H1 (cell line): Measurements from ENCODE around the gene TRIOBP. TPM values are rescaled to one million over a fixed set of nuclear protein-coding genes. Genes with fewer than 3 reads are reported as not detected.

Experiments used
- CTCF ChIA-PET: fragments of 300-600 bp; sonication (Branson Sonifier 250); formaldehyde crosslinking; loops from one replicate; lab custom pipeline; 2021; ENCODE audit not compliant: partially characterized antibody; lab: Charles Lee
- POLR2A ChIA-PET: fragments of 300-600 bp; sonication (Branson Sonifier 250); formaldehyde crosslinking; loops from one replicate; lab custom pipeline; 2021; ENCODE audit warnings: inconsistent platforms; ENCODE audit not compliant: partially characterized antibody; lab: Charles Lee
- DNase-seq, 2 experiments: peaks; one replicate each; pipeline versions ENCODE4 v3.0.0 to v3.0.0-alpha.2; 2010 to 2022; ENCODE audit warnings: low spot score in 2 of 2, low read depth in 1 of 2, mixed read lengths in 1 of 2
- FAIRE-seq: peaks from 2 replicates; lab custom pipeline; 2011; peaks lifted over from hg19 to GRCh38; lab: Jason Lieb, UNC
- H2AFZ ChIP-seq: 2 replicates; pipeline ENCODE4 v1.8.1; 2012; ENCODE audit warnings: low read length, inconsistent platforms
- H2AK5ac ChIP-seq: 2 replicates; pipeline ENCODE4 v1.6.1; 2013; ENCODE audit warnings: low read depth, low read length
- H2BK120ac ChIP-seq: replicated peaks from 2 replicates; pipeline ENCODE3; 2013; ENCODE audit warnings: low read depth, low read length, inconsistent platforms
- H2BK12ac ChIP-seq: 2 replicates; pipeline ENCODE4 v1.6.1; 2013; ENCODE audit warnings: low read depth, low read length
- H2BK15ac ChIP-seq: 2 replicates; pipeline ENCODE4 v1.6.1; 2013; ENCODE audit warnings: low read length
- H2BK20ac ChIP-seq: 2 replicates; pipeline ENCODE4 v1.6.1; 2013; ENCODE audit warnings: low read length
- H2BK5ac ChIP-seq: 2 replicates; pipeline ENCODE4 v1.6.1; 2013; ENCODE audit warnings: low read depth, low read length
- H3K14ac ChIP-seq: 2 replicates; pipeline ENCODE4 v1.6.1; 2013; ENCODE audit warnings: inconsistent platforms; ENCODE audit not compliant: insufficient read length
- H3K18ac ChIP-seq: 2 replicates; pipeline ENCODE4 v1.6.1; 2013; ENCODE audit warnings: low read length; ENCODE audit errors: extremely low read depth
- H3K23ac ChIP-seq: 2 replicates; pipeline ENCODE4 v1.6.1; 2013; ENCODE audit warnings: inconsistent platforms; ENCODE audit not compliant: insufficient read length
- H3K23me2 ChIP-seq: 2 replicates; pipeline ENCODE4 v1.6.1; 2013; ENCODE audit warnings: low read depth, low read length
- H3K27ac ChIP-seq: 2 replicates; pipeline ENCODE4 v1.6.1; 2011; ENCODE audit warnings: low read depth, low read length, inconsistent platforms
- H3K27me3 ChIP-seq, 4 experiments: replicated peaks in 1 of 4; 1 replicate in 1 of 4; 2 replicates in 3 of 4; pipeline versions ENCODE4 v1.6.1 to v1.8.1; 2011 to 2013; ENCODE audit warnings: low read length in 3 of 4, mild to moderate bottlenecking in 3 of 4, inconsistent platforms in 2 of 4, mixed read lengths in 2 of 4, moderate library complexity in 1 of 4; ENCODE audit not compliant: control insufficient read depth in 3 of 4, insufficient read depth in 3 of 4; ENCODE audit errors: extremely low read depth in 1 of 4
- H3K36me3 ChIP-seq, 4 experiments: 2 replicates each; pipeline versions ENCODE4 v1.6.1 to v1.8.1; 2011 to 2013; ENCODE audit warnings: mild to moderate bottlenecking in 4 of 4, low read length in 3 of 4, moderate library complexity in 2 of 4, control low read depth in 1 of 4, inconsistent platforms in 1 of 4; ENCODE audit not compliant: insufficient read depth in 4 of 4, control insufficient read depth in 2 of 4
- H3K4ac ChIP-seq: replicated peaks from 2 replicates; pipeline ENCODE3; 2013; ENCODE audit warnings: low read length, low read depth, mixed read lengths, inconsistent platforms; ENCODE audit not compliant: insufficient read length
- H3K4me1 ChIP-seq, 4 experiments: replicated peaks in 1 of 4; 1 replicate in 1 of 4; 2 replicates in 3 of 4; pipeline versions ENCODE4 v1.6.1 to v1.8.1; 2011 to 2013; ENCODE audit warnings: low read length in 3 of 4, inconsistent platforms in 2 of 4, mixed read lengths in 1 of 4; ENCODE audit not compliant: insufficient read depth in 4 of 4, control insufficient read depth in 3 of 4
- H3K4me2 ChIP-seq, 2 experiments: 2 replicates each; pipeline versions ENCODE4 v1.6.1 to v1.8.1; 2011 to 2013; ENCODE audit warnings: low read depth in 2 of 2, low read length in 2 of 2, control low read depth in 1 of 2, inconsistent platforms in 1 of 2, mild to moderate bottlenecking in 1 of 2; ENCODE audit not compliant: insufficient read depth in 1 of 2
- H3K4me3 ChIP-seq, 4 experiments: fragments of 200-600, 300-600 bp in 1 of 4; sonication (generic), shearing (Covaris generic), sonication (Bioruptor Twin) in 1 of 4; 2 replicates each; pipeline versions ENCODE4 v1.5.1 to v1.8.1; 2011 to 2016; ENCODE audit warnings: low read length in 4 of 4, low read depth in 3 of 4, control low read depth in 2 of 4, inconsistent platforms in 2 of 4, mild to moderate bottlenecking in 2 of 4, mixed read lengths in 1 of 4, moderate library complexity in 1 of 4; ENCODE audit not compliant: insufficient read depth in 2 of 4; ENCODE audit errors: extremely low read depth in 1 of 4
- H3K56ac ChIP-seq: replicated peaks from 2 replicates; pipeline ENCODE3; 2013; ENCODE audit warnings: low read depth, mild to moderate bottlenecking, mixed read lengths, low read length, inconsistent platforms; ENCODE audit not compliant: insufficient read length
- H3K79me1 ChIP-seq: 2 replicates; pipeline ENCODE4 v1.6.1; 2013; ENCODE audit warnings: low read depth, low read length, control low read depth
- H3K79me2 ChIP-seq, 2 experiments: 2 replicates each; pipeline versions ENCODE4 v1.6.1 to v1.8.1; 2012 to 2013; ENCODE audit warnings: low read length in 2 of 2, mild to moderate bottlenecking in 2 of 2, inconsistent platforms in 1 of 2; ENCODE audit not compliant: insufficient read depth in 2 of 2, control insufficient read depth in 1 of 2
- H3K9ac ChIP-seq, 4 experiments: replicated peaks in 1 of 4; 1 replicate in 1 of 4; 2 replicates in 3 of 4; pipeline versions ENCODE4 v1.6.1 to v1.8.1; 2011 to 2013; ENCODE audit warnings: low read depth in 3 of 4, low read length in 3 of 4, control low read depth in 2 of 4, mild to moderate bottlenecking in 2 of 4, moderate library complexity in 2 of 4, inconsistent platforms in 1 of 4; ENCODE audit errors: extremely low read depth in 1 of 4
- H3K9me3 ChIP-seq, 2 experiments: 2 replicates each; pipeline versions ENCODE4 v1.6.1 to v1.8.1; 2012 to 2013; ENCODE audit warnings: mild to moderate bottlenecking in 2 of 2, moderate library complexity in 2 of 2, control low read depth in 1 of 2, inconsistent platforms in 1 of 2, low read depth in 1 of 2, low read length in 1 of 2, mixed read lengths in 1 of 2; ENCODE audit not compliant: insufficient read depth in 2 of 2
- H4K20me1 ChIP-seq, 2 experiments: replicated peaks in 1 of 2; 2 replicates each; pipeline versions ENCODE3 to v1.8.1; 2011 to 2013; ENCODE audit warnings: inconsistent platforms in 2 of 2, low read length in 2 of 2, mild to moderate bottlenecking in 1 of 2; ENCODE audit not compliant: insufficient read depth in 2 of 2, control insufficient read depth in 1 of 2
- H4K5ac ChIP-seq: 2 replicates; pipeline ENCODE4 v1.6.1; 2013; ENCODE audit warnings: low read length, low read depth, mixed read lengths, inconsistent platforms; ENCODE audit not compliant: insufficient read length
- H4K8ac ChIP-seq: 2 replicates; pipeline ENCODE4 v1.8.0; 2013; ENCODE audit warnings: mild to moderate bottlenecking, moderate library complexity, low read length, inconsistent platforms; ENCODE audit not compliant: insufficient read depth; ENCODE audit errors: extremely low read depth
- H4K91ac ChIP-seq: replicated peaks from 2 replicates; pipeline ENCODE3; 2013; ENCODE audit warnings: low read length, mixed read lengths, inconsistent platforms; ENCODE audit not compliant: insufficient read length
- CBX5 ChIP-seq: fragments of 300-800, 300-1000 bp; sonication (generic); IDR thresholded peaks from 2 replicates; pipeline ENCODE4 v1.7.1; 2016; ENCODE audit warnings: antibody characterized with exemption, low read length, low read depth
- CEBPB ChIP-seq: IDR thresholded peaks from 2 replicates; pipeline ENCODE4 v1.6.1; 2012; ENCODE audit warnings: low read depth, low read length
- CHD2 ChIP-seq: IDR thresholded peaks from 2 replicates; pipeline ENCODE4 v1.6.1; 2012; ENCODE audit warnings: low read length, improper control_type of control experiment
- POLR2AphosphoS5 ChIP-seq: IDR thresholded peaks from 2 replicates; pipeline ENCODE4 v1.6.1; 2011; ENCODE audit warnings: low read depth, low read length
- SIRT6 ChIP-seq: IDR thresholded peaks from one replicate; pipeline ENCODE4 v1.7.1; 2012; ENCODE audit warnings: low read length, inconsistent platforms
- SRF ChIP-seq: IDR thresholded peaks from 2 replicates; pipeline ENCODE4 v1.6.1; 2011; ENCODE audit warnings: mild to moderate bottlenecking, low read depth, low read length, moderate library complexity
- TBP ChIP-seq: IDR thresholded peaks from 2 replicates; pipeline ENCODE4 v1.6.1; 2011; ENCODE audit warnings: low read depth, low read length, improper control_type of control experiment
- YY1 ChIP-seq: IDR thresholded peaks from 2 replicates; pipeline ENCODE4 v1.6.1; 2011; ENCODE audit warnings: low read depth, mild to moderate bottlenecking, low read length
- WGBS, 2 experiments: shearing (Covaris generic) in 1 of 2; methylation state at CpG; one replicate each; pipeline versions ENCODE4 v1.1.6 to v1.1.7; 2013 to 2015; ENCODE audit warnings: low lambda C conversion rate in 2 of 2, mixed read lengths in 2 of 2, inconsistent platforms in 1 of 2, low coverage in 1 of 2, missing lambda C conversion rate in 1 of 2; ENCODE audit not compliant: insufficient replicate concordance in 2 of 2, insufficient coverage in 1 of 2, insufficient read length in 1 of 2; ENCODE audit errors: extremely low coverage in 1 of 2, missing lambda C conversion rate in 1 of 2; 5-methylcytosine and 5-hydroxymethylcytosine counted together
- polyA plus RNA-seq, 7 experiments: library from polyadenylated mRNA; depleted of rRNA in 3 of 7; stranded (reverse) in 5 of 7; unstranded in 2 of 7; fragments of >200 nt in 5 of 7; fragments of 200-250 nt in 2 of 7; gene quantifications; 1 replicate in 5 of 7; 2 replicates in 1 of 7; 4 replicates in 1 of 7; pipeline versions ENCODE4 v1.2.1 to v1.2.3, GENCODE V29; 2011 to 2013; ENCODE audit warnings: missing spikeins in 2 of 7, mixed read lengths in 2 of 7
- total RNA-seq: library from RNA; stranded (reverse); fragmentation: NEBNext Ultra II Directional; extraction: Animal tissue kit (Norgen Biotek cat#: 25700); gene quantifications from 2 replicates; pipeline ENCODE4 v1.2.1, GENCODE V29; 2021
- TF ChIP-seq, protein P1 (sequence below): IDR thresholded peaks from 2 replicates; pipeline ENCODE4 v1.6.1; 2011; ENCODE audit warnings: low read depth, mild to moderate bottlenecking, low read length; ENCODE audit not compliant: insufficient read depth

Gene TRIOBP
- total and polyA plus RNA-seq, 2 of the 8 experiments (the other 6 are each of a cell fraction or from before 2014, with no cell fraction given): 18.2 to 27.3 TPM

GRCh38 chr22:37747715-37748100 is 50.9 kb downstream of the TRIOBP start:
- Histone ChIP-seq H2BK120ac (no peak overlapping the region), H3K27ac (no peak overlapping the region), H3K23me2 (peaks cover 15% of the 10 kb centered on the region), H4K20me1 (peaks cover 7 to 24% of the 10 kb centered on the region in 2 experiments), H3K27me3 (peaks cover 0 to 19% (median 8%) of the 10 kb centered on the region in 4 experiments; a peak in 4 of 7 replicates), H2BK12ac (peak overlapping the region; percentile 18; the same call in 1 of the 2 replicates), H3K14ac (no peak overlapping the region), H3K18ac (no peak overlapping the region), H4K5ac (no peak overlapping the region), H3K4ac (no peak overlapping the region), H3K4me3 (peak overlapping the region in 1 of 4 experiments; percentile 93; a peak in 3 of 8 replicates), H2BK5ac (no peak overlapping the region; the same call in 1 of the 2 replicates), H4K8ac (no peak overlapping the region), H4K91ac (no peak overlapping the region), H2AK5ac (no peak overlapping the region; the same call in 1 of the 2 replicates), H3K79me1 (peaks cover 3% of the 10 kb centered on the region; the same call in 1 of the 2 replicates), H2AFZ (no peak overlapping the region), H3K9ac (no peak overlapping the region), H2BK20ac (no peak overlapping the region), H3K56ac (no peak overlapping the region), H2BK15ac (no peak overlapping the region), H3K4me2 (peak overlapping the region; percentile 93 to 99; a peak in 2 of 4 replicates), H3K9me3 (no peaks in the 10 kb centered on the region), H3K4me1 (peaks cover 0 to 25% (median 11%) of the 10 kb centered on the region in 4 experiments; a peak in 6 of 7 replicates), H3K23ac (no peak overlapping the region), H3K79me2 (peaks cover 0 to 3% of the 10 kb centered on the region in 2 experiments; a peak in 1 of 4 replicates), H3K36me3 (peaks cover 0 to 4% (median 1%) of the 10 kb centered on the region in 4 experiments; a peak in 3 of 8 replicates)
- DNase-seq (no peak), FAIRE-seq (no peak)
- 84% methylated on average over 8 of the region's 8 CpGs; no CpG with 5 or more reads in 1 of the 2 experiments for WGBS, 2 experiments
- POLR2A ChIA-PET: interaction anchor here (0.9 to 5.0 kb wide), 13 partner anchors 10 to 122 kb away, joined by 3 to 24 read pairs (median 4); partner anchors contain the start of genes GCAT and PDXP
- CTCF ChIA-PET: interaction anchor here (0.9 to 2.5 kb wide), 5 partner anchors 10 to 68 kb away, joined by 3 to 12 read pairs (median 3); no protein-coding TSS in a partner anchor
- no peak for TF ChIP-seq CHD2
- TF ChIP-seq SIRT6: no peak
- no peak for TF ChIP-seq YY1
- TF ChIP-seq TBP: no peak
- TF ChIP-seq POLR2AphosphoS5: no peak
- TF ChIP-seq CEBPB: no peak
- no peak for TF ChIP-seq CBX5
- TF ChIP-seq SRF: no peak
- TF ChIP-seq, protein P1, sequence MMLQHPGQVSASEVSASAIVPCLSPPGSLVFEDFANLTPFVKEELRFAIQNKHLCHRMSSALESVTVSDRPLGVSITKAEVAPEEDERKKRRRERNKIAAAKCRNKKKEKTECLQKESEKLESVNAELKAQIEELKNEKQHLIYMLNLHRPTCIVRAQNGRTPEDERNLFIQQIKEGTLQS: no peak
